ENCODE results near the gene HCN1.

The HCN1 gene

GRCh38 chr5:45696206-45696836, at the start of gene HCN1:
TSS of gene HCN1 (minus strand) at chr5:45696380.
- DNase-seq (ENCODE audit: low read depth) = peak; percentile 33

DNA sequence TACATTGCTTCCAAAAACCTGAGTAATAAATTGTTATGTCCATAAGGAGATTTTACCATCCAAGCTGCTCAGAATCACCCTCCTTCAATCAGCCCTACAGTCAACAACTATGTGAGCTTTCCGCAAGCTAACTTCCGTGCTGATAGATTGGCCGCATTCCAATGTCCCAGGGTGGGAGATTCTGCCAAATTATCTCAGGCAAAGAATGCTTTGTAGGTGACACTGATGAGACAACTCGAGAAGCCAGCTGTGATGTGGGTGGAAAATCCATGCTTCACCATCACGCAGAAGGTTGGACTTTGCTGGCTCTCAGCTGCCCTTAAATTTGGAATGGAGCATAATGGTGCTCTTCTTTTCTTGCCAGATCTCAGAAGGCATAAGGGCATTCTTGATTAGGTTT, 44.9 kb upstream of the HCN1 start:
- DNase-seq (ENCODE audit: low read depth) = no peak

DNA sequence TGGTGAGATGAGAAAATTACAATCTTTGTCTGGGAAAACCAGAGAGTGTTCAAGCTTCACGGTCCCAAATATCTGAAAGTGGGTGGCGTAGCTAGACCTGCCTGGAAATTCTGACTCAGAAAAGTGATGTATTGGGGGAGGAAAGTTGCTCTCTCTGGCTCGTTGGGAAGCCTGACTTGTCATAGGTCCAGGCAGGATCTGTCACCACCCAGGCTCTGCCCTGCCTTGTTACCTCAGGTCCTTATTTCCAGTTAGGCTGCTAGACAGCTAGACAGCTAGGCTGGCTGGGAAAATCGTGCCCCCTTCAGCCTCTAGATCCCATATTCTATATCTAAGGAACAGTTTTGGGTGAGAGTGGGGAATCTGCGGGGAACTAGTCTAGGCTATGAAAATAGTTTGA, 41.0 kb upstream of the HCN1 start:
- no peak for DNase-seq (ENCODE audit: low read depth)

GRCh38 chr5:45725537-45725936, 29.4 kb upstream of the HCN1 start:
- no peak for DNase-seq (ENCODE audit: low read depth)

GRCh38 chr5:45697201-45697600, 1.0 kb upstream of the HCN1 start:
- no peak for DNase-seq (ENCODE audit: low read depth)

DNA sequence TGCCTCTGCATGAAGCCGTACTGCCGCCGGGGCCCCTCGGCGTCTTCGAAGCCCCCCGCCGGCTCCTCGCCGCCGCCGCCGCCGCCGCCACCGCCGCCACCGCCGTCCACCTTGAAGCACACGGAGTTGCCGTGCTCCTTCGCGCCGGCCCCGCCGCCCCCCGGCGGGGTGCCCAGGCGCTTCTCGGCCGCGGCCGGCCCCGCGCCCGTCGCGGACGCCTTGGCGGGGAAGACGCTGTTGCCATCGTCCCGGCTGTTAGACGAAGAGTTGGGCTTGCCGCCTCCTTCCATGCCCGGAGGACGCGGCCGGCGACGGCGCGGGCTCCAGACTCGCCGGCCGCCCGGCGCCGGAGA, 400 bp downstream of the HCN1 start:
- DNase-seq (ENCODE audit: low read depth) = no peak

DNA sequence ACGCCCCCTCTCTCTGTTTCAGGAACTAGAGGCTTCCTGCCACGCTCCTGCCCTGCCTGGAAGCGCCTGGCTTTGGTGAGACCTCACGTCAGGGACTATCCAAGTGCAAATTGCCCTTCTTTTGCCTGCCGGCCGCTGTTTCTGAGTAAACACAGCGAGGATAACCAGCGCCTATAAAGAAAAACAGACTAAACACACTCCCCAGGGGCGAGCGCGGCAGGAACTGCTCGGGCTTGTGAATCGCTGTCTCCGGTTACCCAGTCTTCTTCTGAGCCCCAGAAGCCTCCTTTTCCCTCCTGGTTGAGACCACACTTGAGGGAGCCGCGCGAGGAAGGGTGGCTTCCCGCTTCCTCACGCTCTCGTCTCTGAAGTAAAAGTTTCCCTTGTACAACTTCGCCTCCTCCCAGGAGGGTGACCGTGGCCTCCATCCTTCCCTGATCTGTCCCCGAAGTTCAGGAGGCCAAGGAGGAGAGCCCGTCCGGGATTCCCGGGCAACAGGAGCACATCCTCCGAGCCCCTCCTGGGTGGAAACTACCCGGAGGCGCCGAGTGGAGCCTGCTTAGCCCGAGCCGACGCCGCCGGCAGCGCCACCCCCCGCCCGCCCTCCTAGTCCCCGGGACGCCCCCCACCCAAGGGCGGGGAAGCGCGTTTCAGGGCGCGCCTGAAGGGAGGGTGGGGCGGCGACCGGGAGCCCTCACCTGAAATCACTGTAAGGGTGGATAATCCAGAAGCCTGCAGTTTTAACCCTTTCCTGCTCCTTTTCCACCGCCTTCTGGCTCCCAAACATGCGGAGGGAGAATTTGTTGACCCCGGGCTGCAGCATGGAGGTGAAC, 993 bp downstream of the HCN1 start:
- DNase-seq (ENCODE audit: low read depth) = no peak

- no peak for DNase-seq (ENCODE audit: low read depth)
Observed at GRCh38 chr5:45694255-45694814, 1.8 kb downstream of the HCN1 start.

DNA sequence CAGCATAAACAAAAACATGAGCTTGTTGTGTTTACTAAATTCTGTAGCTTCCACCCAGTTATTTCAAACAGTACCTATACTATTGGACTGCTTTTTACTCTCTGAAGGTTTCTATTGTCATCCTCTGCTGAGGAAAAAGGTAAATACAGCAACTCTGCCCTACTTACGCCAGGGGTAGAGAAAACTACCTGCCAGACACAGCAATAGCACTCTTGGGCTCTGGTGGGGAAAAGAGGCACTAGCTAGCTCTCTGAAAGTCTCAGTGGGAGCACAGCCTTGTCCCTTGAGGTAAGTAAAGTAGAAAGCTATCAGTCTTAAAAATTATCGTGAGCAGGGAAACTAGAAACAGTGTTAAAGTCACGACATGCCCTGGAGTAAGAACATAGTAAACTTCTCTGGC, 3.7 kb downstream of the HCN1 start:
- DNase-seq (ENCODE audit: low read depth) = no peak

DNA sequence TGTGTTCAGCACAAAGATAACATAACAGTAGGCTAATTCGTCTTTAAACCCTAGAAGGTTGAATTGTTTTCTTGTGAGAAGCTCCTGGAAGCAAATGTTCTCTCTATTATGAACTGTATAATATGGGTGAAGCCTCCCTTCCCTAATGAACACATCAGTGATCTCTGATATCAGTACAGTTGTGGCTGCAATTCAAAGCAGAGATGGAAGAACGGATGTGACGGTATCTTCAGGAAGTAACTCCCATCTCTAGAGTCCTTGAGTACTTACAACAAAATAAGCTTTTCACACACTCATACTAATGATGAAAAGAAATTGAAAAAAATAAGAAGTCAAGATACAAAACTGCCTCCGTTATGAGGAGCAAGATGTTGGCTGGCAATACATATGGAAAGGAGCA, 4.5 kb downstream of the HCN1 start:
- DNase-seq (ENCODE audit: low read depth) = no peak

DNA sequence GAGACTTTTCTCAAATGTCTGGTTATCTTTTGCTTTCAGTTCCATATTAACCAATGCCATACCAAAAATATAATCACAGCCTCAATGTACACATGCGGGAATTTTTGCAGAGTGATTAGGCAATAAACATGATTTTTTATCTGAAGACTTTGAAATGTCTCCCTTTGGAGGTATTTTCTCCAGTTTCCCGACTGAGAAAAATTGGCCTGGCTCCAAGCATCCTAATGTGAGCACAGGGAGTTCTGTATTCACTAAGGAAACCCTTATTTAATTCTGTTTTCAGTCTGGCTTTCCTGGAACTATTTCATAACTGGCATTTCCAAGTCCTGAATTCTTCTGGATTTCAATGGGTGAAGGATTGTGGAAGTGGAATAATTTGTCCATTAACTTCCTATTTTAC, 8.5 kb downstream of the HCN1 start:
- no peak for DNase-seq (ENCODE audit: low read depth)

- no peak for DNase-seq (ENCODE audit: low read depth)
Observed at GRCh38 chr5:45686620-45687019, 9.6 kb downstream of the HCN1 start.

- DNase-seq (ENCODE audit: low read depth) = no peak
Observed at GRCh38 chr5:45684118-45684517, 12.1 kb downstream of the HCN1 start.

- DNase-seq (ENCODE audit: low read depth) = no peak
Observed at GRCh38 chr5:45680950-45681349, 15.2 kb downstream of the HCN1 start.

- DNase-seq (ENCODE audit: low read depth) = no peak
Observed at GRCh38 chr5:45677524-45677923, 18.7 kb downstream of the HCN1 start.

GRCh38 chr5:45672271-45672670, 23.9 kb downstream of the HCN1 start:
- DNase-seq (ENCODE audit: low read depth) = no peak

- DNase-seq (ENCODE audit: low read depth) = no peak
Observed at GRCh38 chr5:45648744-45649143, 47.4 kb downstream of the HCN1 start.

- DNase-seq (ENCODE audit: low read depth) = no peak
Observed at GRCh38 chr5:45643056-45643455, 53.1 kb downstream of the HCN1 start.

- no peak for DNase-seq (ENCODE audit: low read depth)
Observed at GRCh38 chr5:45642370-45642769, 53.8 kb downstream of the HCN1 start.

GRCh38 chr5:45639040-45639439, 57.1 kb downstream of the HCN1 start:
- no peak for DNase-seq (ENCODE audit: low read depth)

GRCh38 chr5:45627076-45627656, 69.0 kb downstream of the HCN1 start:
- DNase-seq (ENCODE audit: low read depth) = no peak

DNA sequence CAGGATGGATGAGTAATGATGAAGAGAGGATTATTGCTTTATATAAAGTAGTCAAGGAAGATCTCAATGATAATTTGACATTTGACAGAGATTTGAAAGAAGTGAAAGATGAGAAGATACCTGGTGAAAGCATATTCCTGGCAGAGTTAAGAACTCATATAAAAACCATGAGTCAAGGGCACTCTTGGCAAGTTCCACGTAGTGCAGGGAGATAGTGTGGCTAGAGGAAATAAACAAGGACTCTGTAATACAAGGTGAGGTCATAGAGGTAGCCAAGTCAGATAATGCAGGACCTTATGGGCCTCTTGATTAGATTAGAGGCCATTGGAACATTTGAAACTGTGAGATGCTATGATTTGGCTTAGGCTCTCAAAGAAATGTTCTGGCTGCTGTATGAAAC, 72.3 kb downstream of the HCN1 start:
- no peak for DNase-seq (ENCODE audit: low read depth)

DNA sequence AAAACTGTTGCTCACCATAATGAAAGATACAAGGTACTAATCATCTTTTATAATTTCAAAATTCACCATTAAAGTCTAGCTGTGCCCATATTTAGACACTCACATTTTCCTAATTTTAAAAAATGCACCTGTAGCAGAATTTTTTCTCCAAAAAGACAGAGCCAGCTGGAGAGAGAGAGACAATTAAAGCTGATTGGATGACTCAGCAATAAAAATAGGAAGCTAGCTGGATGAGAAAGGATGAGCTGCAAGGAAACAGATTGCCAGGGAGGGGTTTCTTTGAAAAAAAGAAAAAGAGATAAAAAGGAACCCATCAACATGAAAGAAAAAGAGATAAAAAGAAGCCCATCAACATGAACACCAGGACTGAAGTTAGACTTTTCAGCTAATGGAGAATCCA, 73.8 kb downstream of the HCN1 start:
- DNase-seq (ENCODE audit: low read depth) = no peak
